ENCODE measurements around the gene ZC3H10. TPM values are rescaled to one million over a fixed set of nuclear protein-coding genes. Genes with fewer than 3 reads are reported as not detected.

Gene ZC3H10
- total RNA-seq, 1 experiment from 2014 or later, result 5.6 TPM

DNA sequence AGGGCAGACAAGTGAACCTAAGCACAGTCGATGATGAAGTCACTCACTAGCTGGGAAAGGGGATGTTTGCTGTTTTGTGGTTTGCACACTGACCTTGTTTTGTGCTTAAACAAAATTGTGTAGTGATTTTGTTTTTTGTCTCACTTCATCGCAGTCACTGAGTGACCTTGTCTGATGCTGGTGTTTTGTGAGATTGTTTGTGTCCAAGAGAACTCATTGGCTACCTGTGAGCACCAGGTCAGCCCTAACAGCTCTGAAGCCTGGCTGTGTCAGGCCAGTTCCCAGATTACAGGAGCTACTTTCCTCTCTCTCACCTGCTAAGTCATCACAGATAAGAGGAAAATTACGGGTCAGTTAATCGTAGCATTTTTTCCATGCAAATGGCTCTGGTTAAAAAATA, 6.1 kb downstream of the ZC3H10 start:
- Histone ChIP-seq H2AFZ (ENCODE audit: low read length) (no peak overlapping the region), H3K79me2 (ENCODE audit: low read length) (peaks cover 24% of the 10 kb centered on the region), H3K4me2 (ENCODE audit: low read length) (no peak overlapping the region), H3K4me3 (ENCODE audit: low read length) (no peak overlapping the region), H3K9ac (ENCODE audit: low read length) (no peak overlapping the region), H4K20me1 (ENCODE audit: low read length) (no peaks in the 10 kb centered on the region), H3K9me2 (replicated peaks; ENCODE audit: low read length) (no peaks in the 10 kb centered on the region), H3K27ac (ENCODE audit: low read length) (no peak overlapping the region), H3K9me3 (ENCODE audit: low read length) (no peaks in the 10 kb centered on the region), H3K27me3 (ENCODE audit: low read length) (no peaks in the 10 kb centered on the region), H3K36me3 (ENCODE audit: low read depth, low read length) (no peaks in the 10 kb centered on the region; the same call in 1 of the 2 replicates), H3K4me1 (ENCODE audit: insufficient read depth, low read length) (peaks cover 36% of the 10 kb centered on the region), H3F3A (ENCODE audit: low read length, unreplicated experiment) (no peaks in the 10 kb centered on the region)
- intact Hi-C loops (cut with micrococcal nuclease), result no loop called here
- ATAC-seq (no peak), DNase-seq (no peak)
- CTCF ChIA-PET, result no interaction called here
- TF ChIP-seq EZH2 (IDR thresholded peaks at IDR 0.05; ENCODE audit: low read length, unreplicated experiment) (no peak), EZH2phosphoT487 (IDR thresholded peaks at IDR 0.05; ENCODE audit: borderline replicate concordance, low read length) (no peak)
- TF ChIP-seq, protein P1, sequence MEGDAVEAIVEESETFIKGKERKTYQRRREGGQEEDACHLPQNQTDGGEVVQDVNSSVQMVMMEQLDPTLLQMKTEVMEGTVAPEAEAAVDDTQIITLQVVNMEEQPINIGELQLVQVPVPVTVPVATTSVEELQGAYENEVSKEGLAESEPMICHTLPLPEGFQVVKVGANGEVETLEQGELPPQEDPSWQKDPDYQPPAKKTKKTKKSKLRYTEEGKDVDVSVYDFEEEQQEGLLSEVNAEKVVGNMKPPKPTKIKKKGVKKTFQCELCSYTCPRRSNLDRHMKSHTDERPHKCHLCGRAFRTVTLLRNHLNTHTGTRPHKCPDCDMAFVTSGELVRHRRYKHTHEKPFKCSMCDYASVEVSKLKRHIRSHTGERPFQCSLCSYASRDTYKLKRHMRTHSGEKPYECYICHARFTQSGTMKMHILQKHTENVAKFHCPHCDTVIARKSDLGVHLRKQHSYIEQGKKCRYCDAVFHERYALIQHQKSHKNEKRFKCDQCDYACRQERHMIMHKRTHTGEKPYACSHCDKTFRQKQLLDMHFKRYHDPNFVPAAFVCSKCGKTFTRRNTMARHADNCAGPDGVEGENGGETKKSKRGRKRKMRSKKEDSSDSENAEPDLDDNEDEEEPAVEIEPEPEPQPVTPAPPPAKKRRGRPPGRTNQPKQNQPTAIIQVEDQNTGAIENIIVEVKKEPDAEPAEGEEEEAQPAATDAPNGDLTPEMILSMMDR (conservative IDR thresholded peaks at IDR 0.05; ENCODE audit: low read depth, low read length), result no peak
- POLR2A ChIA-PET (ENCODE audit: unreplicated experiment), result no interaction called here
- BruUV-seq (replicated peaks), result no TSS peak

GRCh38 chr12:56126732-56127239, 8.7 kb downstream of the ZC3H10 start:
- Histone ChIP-seq H3K4me3 (ENCODE audit: low read length) (peak overlapping the region; percentile 66; the same call in 1 of the 2 replicates), H4K20me1 (ENCODE audit: low read length) (no peaks in the 10 kb centered on the region), H2AFZ (ENCODE audit: low read length) (no peak overlapping the region), H3K9ac (ENCODE audit: low read length) (peak overlapping the region; percentile 56; the same call in 1 of the 2 replicates), H3K27ac (ENCODE audit: low read length) (no peak overlapping the region), H3F3A (ENCODE audit: low read length, unreplicated experiment) (no peaks in the 10 kb centered on the region), H3K9me3 (ENCODE audit: low read length) (no peaks in the 10 kb centered on the region), H3K9me2 (replicated peaks; ENCODE audit: low read length) (no peaks in the 10 kb centered on the region), H3K27me3 (ENCODE audit: low read length) (no peaks in the 10 kb centered on the region), H3K79me2 (ENCODE audit: low read length) (peaks cover 25% of the 10 kb centered on the region), H3K36me3 (ENCODE audit: low read depth, low read length) (peaks cover 12% of the 10 kb centered on the region; the same call in 1 of the 2 replicates), H3K4me1 (ENCODE audit: insufficient read depth, low read length) (peaks cover 33% of the 10 kb centered on the region), H3K4me2 (ENCODE audit: low read length) (peak overlapping the region; percentile 93)
- ChIA-PET CTCF (interaction anchor here (1.0 kb wide), 1 partner anchor 62 kb away, joined by 5 read pairs; the partner anchor contains the start of gene SMARCC2), POLR2A (ENCODE audit: unreplicated experiment) (interaction anchor here (0.6 kb wide), 1 partner anchor 19 kb away, joined by 8 read pairs; no protein-coding TSS in a partner anchor)
- TF ChIP-seq, protein P1 (conservative IDR thresholded peaks at IDR 0.05; ENCODE audit: low read depth, low read length), result no peak
- TF ChIP-seq EZH2phosphoT487 (IDR thresholded peaks at IDR 0.05; ENCODE audit: borderline replicate concordance, low read length), result no peak
- TF ChIP-seq EZH2 (IDR thresholded peaks at IDR 0.05; ENCODE audit: low read length, unreplicated experiment), result no peak
- DNase-seq (no peak), ATAC-seq (no peak)
- no TSS peak for BruUV-seq (replicated peaks)
- intact Hi-C loops (cut with micrococcal nuclease), result loop anchor here (1.0 to 2.0 kb wide), 4 partner anchors 26 to 98 kb away; partner anchors contain the start of genes MYL6, MYL6B, NABP2 and SMARCC2

GRCh38 chr12:56127485-56127887, 9.4 kb downstream of the ZC3H10 start:
- peaks cover 25% of the 10 kb centered on the region for H3K79me2 ChIP-seq (ENCODE audit: low read length)
- TF ChIP-seq, protein P1 (conservative IDR thresholded peaks at IDR 0.05; ENCODE audit: low read depth, low read length), result no peak
- no peak for TF ChIP-seq EZH2 (IDR thresholded peaks at IDR 0.05; ENCODE audit: low read length, unreplicated experiment)
- TF ChIP-seq EZH2phosphoT487 (IDR thresholded peaks at IDR 0.05; ENCODE audit: borderline replicate concordance, low read length), result no peak
- H4K20me1 ChIP-seq (ENCODE audit: low read length), result no peaks in the 10 kb centered on the region
- H2AFZ ChIP-seq (ENCODE audit: low read length), result peak overlapping the region; percentile 74
- no peaks in the 10 kb centered on the region for H3K9me3 ChIP-seq (ENCODE audit: low read length)
- peak overlapping the region; percentile 93 for H3K4me2 ChIP-seq (ENCODE audit: low read length)
- DNase-seq (no peak), ATAC-seq (no peak)
- CTCF ChIA-PET, result interaction anchor here (0.6 to 1.8 kb wide), 6 partner anchors 9 to 131 kb away, joined by 3 to 17 read pairs (median 4); partner anchors contain the start of genes SMARCC2 and ZC3H10
- no peaks in the 10 kb centered on the region for H3K9me2 ChIP-seq (replicated peaks; ENCODE audit: low read length)
- peaks cover 17% of the 10 kb centered on the region; the same call in 1 of the 2 replicates for H3K36me3 ChIP-seq (ENCODE audit: low read depth, low read length)
- POLR2A ChIA-PET (ENCODE audit: unreplicated experiment), result interaction anchor here (0.6 to 1.4 kb wide), 8 partner anchors 9 to 231 kb away, joined by 3 to 17 read pairs (median 4); partner anchors contain the start of genes MYL6, PA2G4, RNF41 and SMARCC2
- intact Hi-C loops (cut with micrococcal nuclease), result loop anchor here (2.0 kb wide), 1 partner anchor 61 kb away; the partner anchor contains the start of gene SMARCC2
- no peaks in the 10 kb centered on the region for H3F3A ChIP-seq (ENCODE audit: low read length, unreplicated experiment)
- BruUV-seq (replicated peaks), result TSS peak; percentile 69
- no peaks in the 10 kb centered on the region for H3K27me3 ChIP-seq (ENCODE audit: low read length)
- H3K4me3 ChIP-seq (ENCODE audit: low read length), result peak overlapping the region; percentile 66
- H3K9ac ChIP-seq (ENCODE audit: low read length), result peak overlapping the region; percentile 56; the same call in 1 of the 2 replicates
- peaks cover 33% of the 10 kb centered on the region for H3K4me1 ChIP-seq (ENCODE audit: insufficient read depth, low read length)
- H3K27ac ChIP-seq (ENCODE audit: low read length), result peak overlapping the region; percentile 26; the same call in 1 of the 2 replicates
